Measurements from ENCODE around the gene PPP2R5A. TPM values are rescaled to one million over a fixed set of nuclear protein-coding genes. Genes with fewer than 3 reads are reported as not detected.

PPP2R5A gene
- total RNA-seq, 2 experiments from 2014 or later = 28.0 to 36.0 TPM

DNA sequence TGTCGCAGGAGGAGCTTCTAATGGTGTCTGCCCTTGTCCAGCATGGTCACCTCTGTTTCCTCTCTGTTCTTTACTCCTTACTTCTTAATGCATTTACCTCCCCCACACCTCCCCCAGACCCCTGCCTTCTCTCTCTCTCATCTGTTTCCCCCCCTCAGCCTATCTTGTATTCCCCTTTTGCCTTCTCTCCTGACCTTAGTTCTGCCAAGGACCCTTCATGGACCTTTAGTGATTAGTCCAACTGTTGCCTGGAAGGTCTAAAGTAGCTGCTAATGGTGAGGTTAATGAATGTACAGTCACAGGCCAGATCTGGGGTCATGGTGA lies 42.3 kb upstream of the PPP2R5A start:
- Histone ChIP-seq H3K9me3 (ENCODE audit: low read length) (no peaks in the 10 kb centered on the region), H3K4me1 (ENCODE audit: insufficient read depth, low read length, poor library complexity, severe bottlenecking) (no peaks in the 10 kb centered on the region), H3K79me2 (ENCODE audit: insufficient read depth, low read depth, low read length) (no peaks in the 10 kb centered on the region), H3K9me2 (ENCODE audit: insufficient read depth, low read length) (no peaks in the 10 kb centered on the region), H2AFZ (ENCODE audit: low read length) (no peak overlapping the region), H4K20me1 (ENCODE audit: insufficient read depth, low read length) (no peaks in the 10 kb centered on the region), H3K4me2 (ENCODE audit: low read length) (no peak overlapping the region), H3K27ac (ENCODE audit: low read depth, low read length, poor library complexity, severe bottlenecking) (no peak overlapping the region), H3K4me3 (ENCODE audit: low read depth, low read length, poor library complexity, severe bottlenecking) (no peak overlapping the region), H3K36me3 (ENCODE audit: insufficient read depth, low read length) (no peaks in the 10 kb centered on the region)
- BruUV-seq (replicated peaks) = no TSS peak
- POLR2A ChIA-PET = interaction anchor here (0.6 to 0.7 kb wide), 2 partner anchors 54 to 207 kb away, joined by 3 to 6 read pairs; no protein-coding TSS in a partner anchor
- DNase-seq (ENCODE audit: low spot score) = no peak
- CTCF ChIA-PET (ENCODE audit: unreplicated experiment) = no interaction called here
- intact Hi-C loops (cut with micrococcal nuclease; ENCODE audit: unreplicated experiment) = no loop called here
- TF ChIP-seq, protein P1, sequence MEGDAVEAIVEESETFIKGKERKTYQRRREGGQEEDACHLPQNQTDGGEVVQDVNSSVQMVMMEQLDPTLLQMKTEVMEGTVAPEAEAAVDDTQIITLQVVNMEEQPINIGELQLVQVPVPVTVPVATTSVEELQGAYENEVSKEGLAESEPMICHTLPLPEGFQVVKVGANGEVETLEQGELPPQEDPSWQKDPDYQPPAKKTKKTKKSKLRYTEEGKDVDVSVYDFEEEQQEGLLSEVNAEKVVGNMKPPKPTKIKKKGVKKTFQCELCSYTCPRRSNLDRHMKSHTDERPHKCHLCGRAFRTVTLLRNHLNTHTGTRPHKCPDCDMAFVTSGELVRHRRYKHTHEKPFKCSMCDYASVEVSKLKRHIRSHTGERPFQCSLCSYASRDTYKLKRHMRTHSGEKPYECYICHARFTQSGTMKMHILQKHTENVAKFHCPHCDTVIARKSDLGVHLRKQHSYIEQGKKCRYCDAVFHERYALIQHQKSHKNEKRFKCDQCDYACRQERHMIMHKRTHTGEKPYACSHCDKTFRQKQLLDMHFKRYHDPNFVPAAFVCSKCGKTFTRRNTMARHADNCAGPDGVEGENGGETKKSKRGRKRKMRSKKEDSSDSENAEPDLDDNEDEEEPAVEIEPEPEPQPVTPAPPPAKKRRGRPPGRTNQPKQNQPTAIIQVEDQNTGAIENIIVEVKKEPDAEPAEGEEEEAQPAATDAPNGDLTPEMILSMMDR (conservative IDR thresholded peaks at IDR 0.05; ENCODE audit: low read length) = no peak
- no peak for TF ChIP-seq EZH2phosphoT487 (IDR thresholded peaks at IDR 0.05; ENCODE audit: borderline replicate concordance, low read depth, low read length)

DNA sequence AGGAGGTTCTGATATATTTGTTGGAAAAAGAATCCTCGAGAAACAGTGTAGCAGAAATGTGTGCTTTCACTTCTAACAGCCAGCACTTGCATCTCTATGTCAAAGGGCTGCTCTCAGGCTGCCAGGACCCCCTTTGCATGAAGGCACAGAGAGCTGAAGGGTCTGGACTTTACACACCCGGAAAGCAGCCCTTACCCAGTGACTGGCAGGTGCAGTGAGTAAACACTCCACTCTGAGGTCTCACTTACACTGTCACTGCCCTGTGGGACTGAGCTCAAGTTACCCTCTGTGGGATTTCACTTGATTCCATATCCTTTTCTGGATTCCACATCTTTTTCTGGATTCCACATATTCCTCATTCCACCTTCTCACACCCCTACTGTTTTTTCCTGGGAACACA lies 40.8 kb upstream of the PPP2R5A start:
- DNase-seq (ENCODE audit: low spot score) = no peak
- Histone ChIP-seq H3K4me2 (ENCODE audit: low read length) (no peak overlapping the region), H3K4me3 (ENCODE audit: low read depth, low read length, poor library complexity, severe bottlenecking) (no peak overlapping the region), H3K36me3 (ENCODE audit: insufficient read depth, low read length) (no peaks in the 10 kb centered on the region), H3K9me2 (ENCODE audit: insufficient read depth, low read length) (no peaks in the 10 kb centered on the region), H3K79me2 (ENCODE audit: insufficient read depth, low read depth, low read length) (no peaks in the 10 kb centered on the region), H3K9me3 (ENCODE audit: low read length) (no peaks in the 10 kb centered on the region), H3K4me1 (ENCODE audit: insufficient read depth, low read length, poor library complexity, severe bottlenecking) (no peaks in the 10 kb centered on the region), H2AFZ (ENCODE audit: low read length) (no peak overlapping the region), H3K27ac (ENCODE audit: low read depth, low read length, poor library complexity, severe bottlenecking) (no peak overlapping the region), H4K20me1 (ENCODE audit: insufficient read depth, low read length) (no peaks in the 10 kb centered on the region)
- no peak for TF ChIP-seq EZH2phosphoT487 (IDR thresholded peaks at IDR 0.05; ENCODE audit: borderline replicate concordance, low read depth, low read length)
- TF ChIP-seq, protein P1 (conservative IDR thresholded peaks at IDR 0.05; ENCODE audit: low read length) = no peak
- ChIA-PET POLR2A (no interaction called here), CTCF (ENCODE audit: unreplicated experiment) (no interaction called here)
- intact Hi-C loops (cut with micrococcal nuclease; ENCODE audit: unreplicated experiment) = no loop called here
- no TSS peak for BruUV-seq (replicated peaks)

DNA sequence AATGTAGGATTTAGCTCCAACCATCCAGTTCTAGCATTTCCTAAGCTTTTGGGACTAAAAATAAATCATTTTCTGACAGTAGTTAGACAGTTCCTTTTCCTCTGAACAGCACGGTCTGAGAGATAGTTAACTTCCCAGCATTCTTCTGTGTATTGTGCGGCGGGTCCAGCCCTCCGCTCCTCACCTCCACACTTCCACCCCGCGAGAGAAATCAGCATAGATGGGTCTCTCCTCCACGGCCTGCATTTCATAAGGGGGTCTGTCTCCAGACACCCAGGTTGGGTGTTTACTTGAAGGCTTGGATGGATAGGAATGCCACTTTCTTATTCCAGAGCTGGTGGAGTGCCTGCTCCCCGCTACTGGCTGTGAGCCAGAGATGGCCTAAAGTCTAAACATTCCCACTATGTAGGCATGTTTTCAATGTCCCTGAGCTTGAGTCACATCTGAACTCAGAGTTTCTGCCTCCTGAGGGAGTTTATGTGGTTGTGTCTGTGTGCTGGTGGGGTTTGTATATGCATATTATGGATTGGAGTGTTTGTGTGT lies 38.0 kb upstream of the PPP2R5A start:
- TF ChIP-seq EZH2phosphoT487 (IDR thresholded peaks at IDR 0.05; ENCODE audit: borderline replicate concordance, low read depth, low read length) = no peak
- TF ChIP-seq, protein P1 (conservative IDR thresholded peaks at IDR 0.05; ENCODE audit: low read length) = no peak
- no peaks in the 10 kb centered on the region for H3K9me2 ChIP-seq (ENCODE audit: insufficient read depth, low read length)
- no peaks in the 10 kb centered on the region for H3K9me3 ChIP-seq (ENCODE audit: low read length)
- no peak overlapping the region for H2AFZ ChIP-seq (ENCODE audit: low read length)
- no TSS peak for BruUV-seq (replicated peaks)
- no peak overlapping the region for H3K4me2 ChIP-seq (ENCODE audit: low read length)
- intact Hi-C loops (cut with micrococcal nuclease; ENCODE audit: unreplicated experiment) = no loop called here
- no peak overlapping the region for H3K27ac ChIP-seq (ENCODE audit: low read depth, low read length, poor library complexity, severe bottlenecking)
- H3K4me1 ChIP-seq (ENCODE audit: insufficient read depth, low read length, poor library complexity, severe bottlenecking) = no peaks in the 10 kb centered on the region
- no peaks in the 10 kb centered on the region for H3K79me2 ChIP-seq (ENCODE audit: insufficient read depth, low read depth, low read length)
- POLR2A ChIA-PET = no interaction called here
- H3K36me3 ChIP-seq (ENCODE audit: insufficient read depth, low read length) = no peaks in the 10 kb centered on the region
- no peak for DNase-seq (ENCODE audit: low spot score)
- H4K20me1 ChIP-seq (ENCODE audit: insufficient read depth, low read length) = no peaks in the 10 kb centered on the region
- no peak overlapping the region for H3K4me3 ChIP-seq (ENCODE audit: low read depth, low read length, poor library complexity, severe bottlenecking)
- CTCF ChIA-PET (ENCODE audit: unreplicated experiment) = no interaction called here
